Measurements from ENCODE around the gene MOB3A. TPM values are rescaled to one million over a fixed set of nuclear protein-coding genes. Genes with fewer than 3 reads are reported as not detected.
A peak's percentile ranks its signal among the peaks of the same experiment; 100 is the strongest.

MOB3A gene
- total RNA-seq, 1 experiment from 2014 or later, result 20.6 TPM

GRCh38 chr19:2058570-2059421 lies 37.3 kb downstream of the MOB3A start:
- no peaks in the 10 kb centered on the region for H3K9me3 ChIP-seq (replicated peaks)
- no peaks in the 10 kb centered on the region for H3K27me3 ChIP-seq (replicated peaks)
- no peak for DNase-seq (ENCODE audit: low read depth in 1 of 2, low spot score in 2 of 2)
- H3K4me3 ChIP-seq, result no peak overlapping the region
- H3K27ac ChIP-seq, result peak overlapping the region; percentile 93
- peaks cover 40% of the 10 kb centered on the region for H3K4me1 ChIP-seq (replicated peaks)
- no peaks in the 10 kb centered on the region for H3K36me3 ChIP-seq

GRCh38 chr19:2057484-2058469 lies 38.3 kb downstream of the MOB3A start:
- Histone ChIP-seq H3K36me3 (no peaks in the 10 kb centered on the region), H3K27ac (no peak overlapping the region), H3K9me3 (replicated peaks) (no peaks in the 10 kb centered on the region), H3K4me1 (replicated peaks) (peaks cover 40% of the 10 kb centered on the region), H3K4me3 (no peak overlapping the region), H3K27me3 (replicated peaks) (no peaks in the 10 kb centered on the region)
- no peak for DNase-seq (ENCODE audit: low read depth in 1 of 2, low spot score in 2 of 2)

GRCh38 chr19:2056837-2057192 lies 39.3 kb downstream of the MOB3A start:
- DNase-seq (ENCODE audit: low read depth in 1 of 2, low spot score in 2 of 2), result no peak
- H3K4me1 ChIP-seq (replicated peaks), result peaks cover 36% of the 10 kb centered on the region
- H3K9me3 ChIP-seq (replicated peaks), result no peaks in the 10 kb centered on the region
- H3K27me3 ChIP-seq (replicated peaks), result no peaks in the 10 kb centered on the region
- no peak overlapping the region for H3K27ac ChIP-seq
- no peak overlapping the region for H3K4me3 ChIP-seq
- H3K36me3 ChIP-seq, result no peaks in the 10 kb centered on the region

- Histone ChIP-seq H3K36me3 (no peaks in the 10 kb centered on the region), H3K27me3 (replicated peaks) (no peaks in the 10 kb centered on the region), H3K4me1 (replicated peaks) (peaks cover 39% of the 10 kb centered on the region), H3K27ac (peak overlapping the region; percentile 81), H3K4me3 (0 out of 2 replicates have a peak overlapping the region, but pooled peaks have one; percentile 11), H3K9me3 (replicated peaks) (no peaks in the 10 kb centered on the region)
- no peak for DNase-seq (ENCODE audit: low read depth in 1 of 2, low spot score in 2 of 2)
These were observed 39.9 kb downstream of the MOB3A start for GRCh38 chr19:2055931-2056836.

GRCh38 chr19:2054763-2055162 lies 41.4 kb downstream of the MOB3A start:
- H3K27ac ChIP-seq, result no peak overlapping the region
- peaks cover 34% of the 10 kb centered on the region for H3K4me1 ChIP-seq (replicated peaks)
- no peak for DNase-seq (ENCODE audit: low read depth in 1 of 2, low spot score in 2 of 2)
- no peaks in the 10 kb centered on the region for H3K9me3 ChIP-seq (replicated peaks)
- H3K27me3 ChIP-seq (replicated peaks), result no peaks in the 10 kb centered on the region
- 0 out of 2 replicates have a peak, but pooled peaks cover 3% of the 10 kb centered on the region for H3K36me3 ChIP-seq
- no peak overlapping the region for H3K4me3 ChIP-seq

- H3K27ac ChIP-seq, result no peak overlapping the region
- no peak for DNase-seq (ENCODE audit: low read depth in 1 of 2, low spot score in 2 of 2)
- peaks cover 33% of the 10 kb centered on the region for H3K4me1 ChIP-seq (replicated peaks)
- H3K9me3 ChIP-seq (replicated peaks), result no peaks in the 10 kb centered on the region
- 0 out of 2 replicates have a peak, but pooled peaks cover 7% of the 10 kb centered on the region for H3K36me3 ChIP-seq
- H3K27me3 ChIP-seq (replicated peaks), result no peaks in the 10 kb centered on the region
- H3K4me3 ChIP-seq, result no peak overlapping the region
These were observed 42.3 kb downstream of the MOB3A start for GRCh38 chr19:2053601-2054389.

- peak overlapping the region; percentile 45 for H3K27ac ChIP-seq
- H3K4me3 ChIP-seq, result peak overlapping the region; percentile 81
- H3K36me3 ChIP-seq, result peaks cover 7% of the 10 kb centered on the region; the same call in 1 of the 2 replicates
- DNase-seq (ENCODE audit: low read depth in 1 of 2, low spot score in 2 of 2), result no peak
- H3K27me3 ChIP-seq (replicated peaks), result no peaks in the 10 kb centered on the region
- peaks cover 43% of the 10 kb centered on the region for H3K4me1 ChIP-seq (replicated peaks)
- H3K9me3 ChIP-seq (replicated peaks), result no peaks in the 10 kb centered on the region
These were observed 44.1 kb downstream of the MOB3A start for GRCh38 chr19:2051773-2052704.

GRCh38 chr19:2050991-2051772 lies 44.9 kb downstream of the MOB3A start, which contains the start of gene MKNK2:
Gene MKNK2 (minus strand): TSS chr19:2051244. CDS start chr19:2050851, 393 bp downstream.
- Histone ChIP-seq H3K4me3 (peak within 1 kb of the TSS; percentile 81), H3K9me3 (replicated peaks) (no peaks in the 10 kb centered on the region), H3K27ac (peak within 1 kb of the TSS; percentile 45), H3K4me1 (replicated peaks) (peaks cover 40% of the 10 kb centered on the region), H3K27me3 (replicated peaks) (no peaks in the 10 kb centered on the region), H3K36me3 (peaks cover 12% of the 10 kb centered on the region)
- peak; percentile 89 to 92 for DNase-seq (ENCODE audit: low read depth in 1 of 2, low spot score in 2 of 2)

GRCh38 chr19:2050349-2050990 lies 45.7 kb downstream of the MOB3A start:
- Histone ChIP-seq H3K9me3 (replicated peaks) (no peaks in the 10 kb centered on the region), H3K27ac (no peak overlapping the region), H3K27me3 (replicated peaks) (no peaks in the 10 kb centered on the region), H3K4me1 (replicated peaks) (peaks cover 35% of the 10 kb centered on the region), H3K4me3 (peak overlapping the region; percentile 81), H3K36me3 (peaks cover 19% of the 10 kb centered on the region)
- DNase-seq (ENCODE audit: low read depth in 1 of 2, low spot score in 2 of 2), result peak; percentile 34 to 42

- H3K4me1 ChIP-seq (replicated peaks), result peaks cover 35% of the 10 kb centered on the region
- H3K27ac ChIP-seq, result no peak overlapping the region
- H3K4me3 ChIP-seq, result peak overlapping the region; percentile 81
- H3K36me3 ChIP-seq, result peaks cover 19% of the 10 kb centered on the region
- DNase-seq (ENCODE audit: low read depth in 1 of 2, low spot score in 2 of 2), result peak; percentile 37 to 48
- no peaks in the 10 kb centered on the region for H3K9me3 ChIP-seq (replicated peaks)
- H3K27me3 ChIP-seq (replicated peaks), result no peaks in the 10 kb centered on the region
These were observed 46.3 kb downstream of the MOB3A start for GRCh38 chr19:2049741-2050348.

Data from SJSA1 (cell line).